Mammary epithelial cell (primary cell): ENCODE measurements around the gene ZNF10.

Experiments
- CTCF ChIP-seq, 2 donors: IDR thresholded peaks in 1 of 2; conservative IDR thresholded peaks in 1 of 2; 2 replicates each; pipeline ENCODE4 v1.5.1; 2011 to 2012; ENCODE audit warnings: inconsistent platforms in 2 of 2, low read length in 2 of 2, mild to moderate bottlenecking in 2 of 2, control low read depth in 1 of 2, low read depth in 1 of 2; ENCODE audit not compliant: insufficient read depth in 1 of 2; ENCODE audit errors: extremely low read depth in 1 of 2
- EZH2 ChIP-seq: IDR thresholded peaks from 2 replicates; pipeline ENCODE4 v1.6.1; 2012; ENCODE audit warnings: low read length, inconsistent platforms, borderline replicate concordance

GRCh38 chr12:133203344-133204263 is 73.2 kb downstream of the ZNF10 start:
- no peak for TF ChIP-seq CTCF (conservative IDR thresholded peaks at IDR 0.05 in 1 of 2, IDR thresholded peaks at IDR 0.05 in 1 of 2; ENCODE audit: extremely low read depth in 1 of 2, insufficient read depth in 1 of 2, low read depth in 1 of 2, low read length in 2 of 2)
- no peak for TF ChIP-seq EZH2
